Fibroblast of skin of left quadriceps (primary cell): Measurements from ENCODE around the gene UPK3BL2.
"Not testable (repeated sequence)": the region's sequence is repeated elsewhere in the genome, so short reads cannot be mapped to it uniquely, and the experiment has no call there.

Source experiments
- DNase-seq, 2 experiments: peaks; one replicate each; pipeline ENCODE4 v3.0.0-alpha.2; 2013; ENCODE audit warnings: low read depth in 2 of 2

The UPK3BL2 gene

DNA sequence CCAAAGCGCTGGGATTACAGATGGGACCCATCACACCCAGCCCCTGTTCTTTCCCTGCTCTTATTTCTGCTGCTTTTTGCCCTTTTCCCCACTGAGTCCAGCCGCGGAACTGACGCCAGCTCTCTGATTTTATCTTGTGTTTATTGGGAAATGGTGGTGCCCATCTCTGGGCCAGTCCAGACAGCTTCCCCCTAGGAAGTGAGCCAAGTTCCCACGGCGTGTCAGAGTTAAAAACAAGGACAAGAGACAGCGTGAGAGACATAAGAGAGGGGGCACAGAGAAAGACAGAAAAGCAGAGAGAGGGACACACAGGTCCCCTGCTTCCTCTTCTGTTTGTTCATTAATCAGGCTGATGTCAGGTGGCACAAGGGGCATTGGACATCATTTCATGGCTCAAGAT, 11.9 kb downstream of the UPK3BL2 start:
- DNase-seq, result not testable (repeated sequence)

- DNase-seq, result not testable (repeated sequence)
These were observed 15.4 kb downstream of the UPK3BL2 start for GRCh38 chr7:102527822-102528793.

GRCh38 chr7:102527182-102527581, 16.3 kb downstream of the UPK3BL2 start:
- not testable (repeated sequence) for DNase-seq

DNA sequence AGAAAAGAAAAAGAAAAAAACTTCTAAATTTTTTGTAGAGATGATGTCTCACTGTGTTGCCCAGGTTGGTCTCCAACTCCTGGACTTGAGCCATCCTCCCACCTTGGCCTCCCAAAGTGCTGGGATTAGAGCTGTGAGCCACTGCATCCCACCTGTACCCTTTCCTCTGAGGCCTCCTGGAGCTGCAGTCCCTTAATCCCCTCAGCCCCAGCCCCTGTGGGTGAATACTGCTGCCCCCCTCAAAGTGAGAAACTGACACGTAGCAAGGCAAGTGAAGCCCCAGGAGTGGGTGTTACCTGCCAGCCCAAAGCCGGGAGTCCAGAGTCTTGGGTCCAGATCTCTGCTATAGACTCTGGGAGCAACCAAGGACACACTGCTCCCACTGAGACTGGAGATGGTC, 18.7 kb downstream of the UPK3BL2 start:
- not testable (repeated sequence) for DNase-seq

- not testable (repeated sequence) for DNase-seq
These were observed 22.7 kb downstream of the UPK3BL2 start for GRCh38 chr7:102520797-102521196.

DNA sequence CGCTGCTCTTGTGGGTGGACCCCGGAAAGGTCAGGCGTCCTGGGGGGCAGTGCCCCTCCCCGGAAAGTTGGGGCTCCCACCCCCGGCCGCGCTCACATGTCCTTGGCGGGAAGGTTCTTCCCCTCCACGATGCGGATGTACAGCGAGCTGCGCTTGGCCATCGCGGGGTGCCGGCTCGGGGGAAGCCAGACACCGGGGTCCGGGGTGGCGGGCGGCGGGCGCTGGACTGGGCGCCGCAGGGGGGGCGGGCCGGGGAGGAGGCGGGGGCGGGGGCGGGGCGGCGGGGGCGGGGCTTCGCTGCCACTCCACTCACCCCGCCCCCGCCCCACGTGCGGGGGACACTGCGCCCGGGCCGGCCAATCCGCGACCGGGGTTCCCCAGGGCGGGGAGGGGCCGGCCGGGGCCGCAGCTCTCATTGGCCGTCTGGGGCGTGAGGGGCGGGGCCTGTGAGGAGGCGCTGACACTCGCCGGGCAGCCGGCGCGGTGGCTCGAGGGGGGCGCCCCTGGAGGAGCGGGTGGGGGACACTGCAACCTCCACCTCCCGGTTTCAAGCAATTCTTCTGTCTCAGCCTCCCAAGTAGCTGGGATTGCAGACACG, 25.8 kb downstream of the UPK3BL2 start, which contains the start of gene RASA4B:
RASA4B (minus strand) TSS at position 228 of the 598 bp plus-strand sequence; CDS start at position 161, 67 bp downstream.
- not testable (repeated sequence) for DNase-seq

GRCh38 chr7:102516951-102517350, 26.5 kb downstream of the UPK3BL2 start:
- DNase-seq, result not testable (repeated sequence)

DNA sequence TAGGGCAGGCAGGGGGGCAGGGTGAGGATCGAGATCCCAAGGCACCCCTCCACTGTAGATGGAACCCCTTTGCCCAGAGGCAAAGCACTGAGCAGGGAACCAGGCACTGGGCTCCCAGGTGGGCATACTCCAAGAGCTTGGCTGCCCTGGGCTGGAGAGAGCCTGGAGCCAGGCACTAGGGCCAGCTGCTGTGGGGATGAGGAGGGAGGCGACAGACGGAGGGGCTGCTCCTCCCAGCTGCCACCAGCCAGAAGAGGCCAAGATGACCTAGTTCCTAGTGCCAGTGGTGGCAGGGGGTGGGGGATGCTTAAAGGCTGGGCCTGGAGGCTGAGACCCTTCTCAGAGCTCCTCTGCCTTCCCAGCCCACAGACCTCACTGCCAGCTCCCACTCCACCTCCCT, 27.6 kb downstream of the UPK3BL2 start:
- not testable (repeated sequence) for DNase-seq

DNA sequence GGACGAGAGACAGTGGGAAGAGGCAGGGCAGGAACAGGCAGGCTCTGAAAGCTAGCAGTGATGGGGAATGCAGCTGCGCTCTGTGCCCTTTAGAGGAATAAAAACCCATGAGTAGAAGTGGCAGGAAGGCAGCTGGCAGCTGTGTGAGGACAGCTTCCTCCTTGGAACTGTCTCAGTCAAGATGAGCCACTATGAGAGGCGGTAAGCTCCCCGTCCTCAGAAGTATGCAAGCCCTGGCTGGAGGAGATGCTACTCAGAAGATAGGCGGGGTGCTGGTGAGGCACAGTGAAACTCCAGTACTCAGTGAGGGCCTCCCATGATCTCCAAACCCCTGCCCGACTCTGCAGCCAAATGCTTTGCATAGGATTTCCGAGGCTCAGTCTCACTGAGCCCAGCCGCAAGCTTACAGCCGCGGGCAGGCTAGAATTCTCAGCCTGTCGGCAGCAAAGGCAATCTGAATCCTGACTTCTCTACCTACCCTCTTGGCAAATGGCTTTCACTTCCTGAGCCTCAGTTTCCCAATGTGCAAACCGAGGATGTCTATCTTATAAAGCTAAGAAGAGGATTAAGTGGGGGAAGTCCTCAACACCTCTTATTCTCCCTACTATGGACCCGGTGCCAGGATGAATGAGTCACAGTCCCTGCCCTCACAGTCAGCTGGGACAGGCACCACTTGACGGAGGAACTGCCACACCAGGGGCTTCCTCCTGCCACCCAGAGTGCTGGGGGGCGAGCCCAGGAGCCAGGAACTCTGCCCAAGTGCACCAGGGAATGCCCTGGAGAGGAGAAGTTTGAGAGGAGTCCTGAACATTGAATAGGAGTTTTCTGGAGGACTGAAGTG, 28.4 kb downstream of the UPK3BL2 start:
- not testable (repeated sequence) for DNase-seq

DNA sequence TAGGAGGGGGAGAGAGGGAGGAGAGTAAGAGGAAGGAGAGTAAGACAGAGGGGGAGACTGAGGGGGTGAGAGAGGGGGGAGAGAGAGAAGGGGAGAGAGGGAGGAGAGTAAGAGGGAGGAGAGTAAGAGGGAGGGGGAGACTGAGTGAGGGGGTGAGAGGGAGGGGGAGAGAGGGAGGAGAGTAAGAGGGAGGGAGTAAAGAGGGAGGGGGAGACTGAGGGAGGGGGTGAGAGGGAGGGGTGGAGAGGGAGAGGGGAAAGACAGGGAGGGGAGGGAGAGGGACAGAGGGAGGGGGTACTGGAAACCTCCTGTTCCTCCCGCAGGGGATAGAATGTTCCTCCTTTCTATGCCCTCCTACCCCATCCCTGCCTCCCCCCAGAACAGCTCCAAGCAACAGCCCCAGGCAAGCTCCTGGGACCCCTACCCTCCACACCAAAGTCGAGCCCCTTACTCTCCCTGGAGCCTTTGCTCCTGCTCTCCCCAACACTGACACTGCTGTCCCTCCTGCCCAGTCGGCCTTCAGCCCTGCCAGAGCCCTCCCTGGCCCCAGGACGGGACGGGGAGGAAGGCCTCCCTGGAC, 30.8 kb downstream of the UPK3BL2 start:
- DNase-seq, result peak; percentile 83 to 84

DNA sequence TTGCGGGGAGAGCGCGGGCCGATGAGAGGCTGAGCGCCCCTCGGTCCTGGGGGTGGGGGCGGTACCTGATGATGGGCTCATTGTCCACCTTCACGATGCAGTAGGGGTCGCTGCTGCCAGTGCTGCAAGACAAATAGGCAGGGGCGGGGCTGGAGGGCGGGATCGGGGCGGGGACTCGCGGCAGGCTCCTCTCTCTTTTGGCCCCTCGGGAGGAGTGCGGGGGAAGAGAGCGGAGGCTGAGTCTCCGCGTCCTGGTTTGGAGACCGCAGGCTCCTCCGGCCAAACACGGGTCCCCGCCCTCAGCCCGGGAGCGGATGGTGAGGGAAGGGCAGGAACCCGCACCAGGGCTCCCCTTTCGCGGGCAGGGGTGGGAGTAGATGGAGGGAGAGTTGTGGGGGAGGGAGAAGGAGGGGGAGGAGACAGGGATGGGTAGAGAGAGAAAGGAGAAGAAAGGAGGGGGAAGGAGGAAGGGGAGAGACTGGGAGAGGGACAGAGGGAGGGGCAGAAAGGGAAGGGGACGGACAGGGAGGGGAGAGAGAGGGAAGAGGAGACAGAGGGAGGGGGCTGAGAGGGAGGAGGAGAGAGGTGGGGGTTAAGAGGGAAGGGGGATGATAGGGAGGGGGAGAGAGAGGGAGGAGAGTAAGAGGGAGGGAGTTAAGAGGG, 31.5 kb downstream of the UPK3BL2 start:
- DNase-seq, result not testable (repeated sequence)

GRCh38 chr7:102510575-102510974, 32.9 kb downstream of the UPK3BL2 start:
- DNase-seq, result not testable (repeated sequence)

- not testable (repeated sequence) for DNase-seq
These were observed 35.9 kb downstream of the UPK3BL2 start for GRCh38 chr7:102507410-102508088.

GRCh38 chr7:102505298-102506185, 38.0 kb downstream of the UPK3BL2 start:
- not testable (repeated sequence) for DNase-seq

GRCh38 chr7:102503141-102503540, 40.4 kb downstream of the UPK3BL2 start:
- DNase-seq, result not testable (repeated sequence)

GRCh38 chr7:102498321-102498720, 45.2 kb downstream of the UPK3BL2 start:
- not testable (repeated sequence) for DNase-seq

DNA sequence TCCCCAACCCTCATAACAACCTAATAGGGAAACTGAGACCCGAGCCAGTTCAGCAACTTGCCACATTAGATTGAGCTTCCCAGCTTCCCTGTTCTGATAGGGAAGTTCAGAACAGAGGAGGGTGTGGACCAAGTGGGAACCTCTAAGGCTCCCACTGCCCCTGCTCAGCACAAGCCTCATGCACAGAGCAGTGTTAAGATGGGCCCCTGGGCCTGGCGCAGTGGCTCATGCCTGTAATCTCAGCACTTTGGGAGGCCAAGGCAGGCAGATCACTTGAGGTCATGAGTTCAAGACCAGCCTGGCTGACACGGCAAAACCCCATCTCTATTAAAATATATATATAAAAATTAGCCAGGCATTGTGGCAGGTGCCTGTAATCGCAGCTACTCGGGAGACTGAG, 46.2 kb downstream of the UPK3BL2 start:
- not testable (repeated sequence) for DNase-seq

GRCh38 chr7:102496861-102497260, 46.6 kb downstream of the UPK3BL2 start:
- DNase-seq, result not testable (repeated sequence)
